B cell (primary cell): ENCODE data around the gene MRPS21. TPM values are rescaled to one million over a fixed set of nuclear protein-coding genes. Genes with fewer than 3 reads are reported as not detected.

Experiments used
- ATAC-seq: fragments of 200-7000 bp; cut with Tn5 transposase; one replicate; pipeline ENCODE4 v1.10.0; 2021; ENCODE audit warnings: low read depth, mild to moderate bottlenecking, moderate number of reproducible peaks, moderate library complexity
- CTCF ChIA-PET: fragments of 350-600 bp; sonication (Branson Sonifier 250); formaldehyde crosslinking; loops from one replicate; lab custom pipeline; 2021; ENCODE audit warnings: antibody characterized with exemption, inconsistent platforms; lab: Charles Lee
- POLR2A ChIA-PET: fragments of 350-600 bp; sonication (Branson Sonifier 250); formaldehyde crosslinking; loops from one replicate; lab custom pipeline; 2021; ENCODE audit warnings: antibody characterized with exemption; lab: Charles Lee
- DNase-seq: peaks from one replicate; pipeline ENCODE4 v3.0.0; 2013
- H2AFZ ChIP-seq: 2 replicates; pipeline ENCODE4 v1.6.1; 2012; ENCODE audit warnings: mild to moderate bottlenecking, low read depth, low read length; ENCODE audit not compliant: insufficient read depth, poor library complexity, severe bottlenecking
- H3K27ac ChIP-seq, 2 donors: 1 replicate in 1 of 2; 2 replicates in 1 of 2; pipeline ENCODE4 v1.5.1; 2012 to 2013; ENCODE audit warnings: low read length in 2 of 2, mild to moderate bottlenecking in 2 of 2, moderate library complexity in 1 of 2
- H3K27me3 ChIP-seq, 4 experiments: fragments of 200-600 bp in 1 of 4; sonication (generic) in 1 of 4; replicated peaks in 1 of 4; 1 replicate in 2 of 4; 2 replicates in 2 of 4; pipeline versions ENCODE4 v1.6.1 to v1.7.0; 2013 to 2016; ENCODE audit warnings: low read length in 3 of 4, mild to moderate bottlenecking in 2 of 4, mixed read lengths in 1 of 4, moderate library complexity in 1 of 4; ENCODE audit not compliant: insufficient read depth in 4 of 4, control insufficient read depth in 3 of 4; ENCODE audit errors: control extremely low read depth in 1 of 4
- H3K36me3 ChIP-seq, 2 experiments: replicated peaks in 1 of 2; 1 replicate in 1 of 2; 2 replicates in 1 of 2; pipeline versions ENCODE4 v1.6.1 to v1.7.1; 2013; ENCODE audit warnings: low read length in 1 of 2; ENCODE audit not compliant: insufficient read depth in 2 of 2, control insufficient read depth in 1 of 2; ENCODE audit errors: control extremely low read depth in 1 of 2, extremely low read depth in 1 of 2
- H3K4me1 ChIP-seq, 2 donors: fragments of 200-600 bp in 1 of 2; sonication (generic) in 1 of 2; 1 replicate in 1 of 2; 2 replicates in 1 of 2; pipeline versions ENCODE4 v1.5.1 to v1.6.1; 2013 to 2017; ENCODE audit warnings: low read length in 2 of 2; ENCODE audit not compliant: control insufficient read depth in 2 of 2, insufficient read depth in 2 of 2
- H3K4me2 ChIP-seq: replicated peaks from 2 replicates; pipeline ENCODE3; 2012; ENCODE audit warnings: mild to moderate bottlenecking, low read depth, low read length; ENCODE audit not compliant: poor library complexity, severe bottlenecking
- H3K4me3 ChIP-seq, 5 experiments: fragments of 200-600 bp in 1 of 5; sonication (generic) in 1 of 5; 1 replicate in 3 of 5; 2 replicates in 2 of 5; pipeline versions ENCODE4 v1.5.1 to v1.7.0; 2011 to 2016; ENCODE audit warnings: low read length in 4 of 5, mild to moderate bottlenecking in 4 of 5, low read depth in 2 of 5, control low read depth in 1 of 5, moderate library complexity in 1 of 5; ENCODE audit not compliant: insufficient read depth in 1 of 5; ENCODE audit errors: control extremely low read depth in 1 of 5, extremely low read depth in 1 of 5
- H3K79me2 ChIP-seq: fragments of 200-600 bp; sonication (generic); one replicate; pipeline ENCODE4 v1.6.0; 2016; ENCODE audit warnings: low read length; ENCODE audit not compliant: control insufficient read depth, insufficient read depth
- H3K9ac ChIP-seq: fragments of 200-600 bp; sonication (generic); 2 replicates; pipeline ENCODE4 v1.6.1; 2017; ENCODE audit warnings: mild to moderate bottlenecking, low read length, moderate library complexity
- H3K9me3 ChIP-seq, 3 donors: one replicate each; pipeline versions ENCODE4 v1.6.1 to v1.7.1; 2013; ENCODE audit warnings: low read length in 2 of 3; ENCODE audit not compliant: control insufficient read depth in 2 of 3, insufficient read depth in 1 of 3; ENCODE audit errors: control extremely low read depth in 1 of 3
- H4K20me1 ChIP-seq: 2 replicates; pipeline ENCODE4 v1.6.0; 2012; ENCODE audit warnings: mild to moderate bottlenecking, low read length; ENCODE audit not compliant: insufficient read depth, control insufficient read depth, poor library complexity, severe bottlenecking
- H3K27ac Mint-ChIP-seq: one replicate; pipeline ENCODE4 v1.8.0; 2021; ENCODE audit warnings: mixed read lengths
- H3K27me3 Mint-ChIP-seq: one replicate; pipeline ENCODE4 v1.8.0; 2021; ENCODE audit warnings: mixed read lengths
- H3K4me1 Mint-ChIP-seq: one replicate; pipeline ENCODE4 v1.8.0; 2021; ENCODE audit warnings: mixed read lengths
- H3K4me3 Mint-ChIP-seq: one replicate; pipeline ENCODE4 v1.8.0; 2021; ENCODE audit warnings: mixed read lengths
- H3K9me3 Mint-ChIP-seq: one replicate; pipeline ENCODE4 v1.8.0; 2022; ENCODE audit warnings: mixed read lengths; ENCODE audit not compliant: insufficient read depth
- EZH2 ChIP-seq: IDR thresholded peaks from 2 replicates; pipeline ENCODE4 v1.6.1; 2012; ENCODE audit warnings: borderline replicate concordance, low read depth, mild to moderate bottlenecking, moderate library complexity, low read length; ENCODE audit not compliant: insufficient read depth, poor library complexity, severe bottlenecking
- WGBS: methylation state at CpG from one replicate; pipeline ENCODE4 v1.1.5; 2013; ENCODE audit warnings: missing lambda C conversion rate; ENCODE audit not compliant: insufficient coverage; 5-methylcytosine and 5-hydroxymethylcytosine counted together
- intact Hi-C: fragments of 100-400 bp; cut with micrococcal nuclease; formaldehyde crosslinking; loops from one replicate; pipeline ENCODE4 v1.10.0; 2022
- polyA plus RNA-seq: library from polyadenylated mRNA; depleted of rRNA; stranded (reverse); fragments of >200 nt; gene quantifications from 2 replicates; pipeline ENCODE4 v1.2.3, GENCODE V29; 2012
- total RNA-seq, 2 donors: library from RNA; stranded (reverse); fragments of 120-200 nt in 1 of 2; gene quantifications; 1 replicate in 1 of 2; 2 replicates in 1 of 2; pipeline versions ENCODE4 v1.2.3 to v1.2.4, GENCODE V29; 2013 to 2022
- TF ChIP-seq, protein P1 (sequence below): fragments of 200-600 bp; IDR thresholded peaks from one replicate; pipeline ENCODE4 v1.8.0; 2022; ENCODE audit warnings: antibody characterized with exemption, mild to moderate bottlenecking

The MRPS21 gene
- total and polyA plus RNA-seq, 2 donors (not counting 1 experiment from before 2014, with no cell fraction given) = 50.1 to 60.4 TPM

DNA sequence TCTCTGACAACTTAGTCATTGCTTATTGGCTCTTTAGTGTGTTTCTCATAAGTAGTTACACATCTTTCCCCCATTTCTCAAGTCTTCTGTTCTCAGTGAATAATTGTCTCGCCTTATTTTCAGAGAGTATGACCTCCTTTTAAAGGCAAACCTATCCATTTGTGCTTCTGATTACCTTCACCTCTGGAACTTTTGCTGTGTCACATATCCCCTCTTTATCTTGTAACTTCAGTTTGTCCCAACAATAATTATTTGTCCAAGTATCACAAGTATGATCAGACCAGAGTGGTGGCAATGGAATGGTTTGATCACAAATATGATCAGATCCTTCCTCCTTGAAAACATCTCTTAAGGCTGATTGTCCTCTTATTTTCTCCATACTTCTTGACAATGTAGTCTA, 5.3 kb upstream of the MRPS21 start:
- Histone ChIP-seq H2AFZ (no peak overlapping the region), H3K4me2 (no peak overlapping the region), H3K79me2 (peaks cover 4% of the 10 kb centered on the region), H3K36me3 (no peaks in the 10 kb centered on the region), H3K27me3 (peaks cover 0 to 7% (median 0%) of the 10 kb centered on the region in 4 experiments), H3K4me3 (no peak overlapping the region), H4K20me1 (no peaks in the 10 kb centered on the region), H3K9me3 (no peaks in the 10 kb centered on the region), H3K4me1 (peaks cover 7 to 8% of the 10 kb centered on the region in 2 donors), H3K27ac (no peak overlapping the region), H3K9ac (no peak overlapping the region)
- no peak overlapping the region for H3K4me3 Mint-ChIP-seq
- peaks cover 13% of the 10 kb centered on the region for H3K27me3 Mint-ChIP-seq
- CTCF ChIA-PET = no interaction called here
- no peaks in the 10 kb centered on the region for H3K9me3 Mint-ChIP-seq
- no peak overlapping the region for H3K27ac Mint-ChIP-seq
- TF ChIP-seq, protein P1, sequence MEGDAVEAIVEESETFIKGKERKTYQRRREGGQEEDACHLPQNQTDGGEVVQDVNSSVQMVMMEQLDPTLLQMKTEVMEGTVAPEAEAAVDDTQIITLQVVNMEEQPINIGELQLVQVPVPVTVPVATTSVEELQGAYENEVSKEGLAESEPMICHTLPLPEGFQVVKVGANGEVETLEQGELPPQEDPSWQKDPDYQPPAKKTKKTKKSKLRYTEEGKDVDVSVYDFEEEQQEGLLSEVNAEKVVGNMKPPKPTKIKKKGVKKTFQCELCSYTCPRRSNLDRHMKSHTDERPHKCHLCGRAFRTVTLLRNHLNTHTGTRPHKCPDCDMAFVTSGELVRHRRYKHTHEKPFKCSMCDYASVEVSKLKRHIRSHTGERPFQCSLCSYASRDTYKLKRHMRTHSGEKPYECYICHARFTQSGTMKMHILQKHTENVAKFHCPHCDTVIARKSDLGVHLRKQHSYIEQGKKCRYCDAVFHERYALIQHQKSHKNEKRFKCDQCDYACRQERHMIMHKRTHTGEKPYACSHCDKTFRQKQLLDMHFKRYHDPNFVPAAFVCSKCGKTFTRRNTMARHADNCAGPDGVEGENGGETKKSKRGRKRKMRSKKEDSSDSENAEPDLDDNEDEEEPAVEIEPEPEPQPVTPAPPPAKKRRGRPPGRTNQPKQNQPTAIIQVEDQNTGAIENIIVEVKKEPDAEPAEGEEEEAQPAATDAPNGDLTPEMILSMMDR = no peak
- TF ChIP-seq EZH2 = no peak
- no peak for DNase-seq
- intact Hi-C loops = no loop called here
- no peak for ATAC-seq
- no CpG with 5 or more reads among the region's 1 CpG for WGBS
- POLR2A ChIA-PET = no interaction called here
- peaks cover 5% of the 10 kb centered on the region for H3K4me1 Mint-ChIP-seq

DNA sequence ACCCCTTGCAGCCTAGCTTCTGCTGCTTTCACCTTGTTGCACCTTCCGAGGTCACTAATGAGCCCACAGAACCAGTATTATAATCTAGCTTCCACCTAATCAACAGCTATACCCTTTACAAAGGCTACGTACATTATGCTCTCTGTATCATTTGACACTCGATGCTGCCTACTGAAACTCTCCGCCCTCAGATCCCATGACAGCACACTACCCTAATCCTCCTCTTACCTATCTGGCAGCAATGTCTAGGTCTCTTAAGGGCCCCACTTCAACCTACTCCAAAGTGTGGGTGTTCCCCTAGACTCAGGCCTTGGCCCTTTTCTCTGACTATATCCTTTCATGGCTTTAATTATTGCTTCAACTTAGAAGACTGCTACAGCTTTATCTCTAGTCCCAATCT, 4.8 kb upstream of the MRPS21 start:
- intact Hi-C loops = no loop called here
- CTCF ChIA-PET = no interaction called here
- Histone ChIP-seq H3K9me3 (no peaks in the 10 kb centered on the region), H3K4me3 (no peak overlapping the region), H4K20me1 (no peaks in the 10 kb centered on the region), H3K4me1 (peaks cover 8 to 10% of the 10 kb centered on the region in 2 donors), H3K27me3 (peaks cover 0 to 7% (median 0%) of the 10 kb centered on the region in 4 experiments), H3K27ac (no peak overlapping the region), H3K9ac (no peak overlapping the region), H3K36me3 (no peaks in the 10 kb centered on the region), H3K79me2 (peaks cover 4% of the 10 kb centered on the region), H2AFZ (no peak overlapping the region), H3K4me2 (no peak overlapping the region)
- Mint-ChIP-seq H3K9me3 (no peaks in the 10 kb centered on the region), H3K4me3 (no peak overlapping the region), H3K27ac (no peak overlapping the region), H3K4me1 (peaks cover 9% of the 10 kb centered on the region), H3K27me3 (peaks cover 13% of the 10 kb centered on the region)
- WGBS = 94% methylated on average over 4 of the region's 4 CpGs
- POLR2A ChIA-PET = no interaction called here
- DNase-seq = no peak
- no peak for ATAC-seq
- TF ChIP-seq, protein P1 = no peak
- no peak for TF ChIP-seq EZH2
